Activated CD4-positive, CD25-positive, alpha-beta regulatory T cell treated with anti-CD3 and anti-CD28 coated beads, Interleukin-2, amount 50 U/mL, for 24 hours (primary cell): ENCODE measurements around the gene STK11.
"Not testable (repeated sequence)": the region's sequence is repeated elsewhere in the genome, so short reads cannot be mapped to it uniquely, and the experiment has no call there.

Source experiments
- ATAC-seq, 2 donors: fragments of 150-1000 bp; cut with Tn5 transposase; one replicate each; pipeline ENCODE4 v1.10.0; 2021; ENCODE audit warnings: mild to moderate bottlenecking in 1 of 2, moderate library complexity in 1 of 2

STK11 gene

GRCh38 chr19:1238369-1239303, 33.1 kb downstream of the STK11 start:
- ATAC-seq: no peak

- no peak for ATAC-seq
These were observed 33.8 kb downstream of the STK11 start for GRCh38 chr19:1239420-1239795.

- ATAC-seq: peak; percentile 51 to 52
These were observed 34.5 kb downstream of the STK11 start for GRCh38 chr19:1239796-1240737.

GRCh38 chr19:1240925-1241324, 35.3 kb downstream of the STK11 start:
- ATAC-seq: no peak

- peak; percentile 79 to 80 for ATAC-seq
These were observed 36.0 kb downstream of the STK11 start, which contains the start of gene ATP5F1D for GRCh38 chr19:1241417-1242095. Gene ATP5F1D, plus strand, starts transcription at chr19:1241751. Its CDS starts 100 bp downstream, at chr19:1241851.

GRCh38 chr19:1243768-1244692, 38.5 kb downstream of the STK11 start:
- ATAC-seq: peak; percentile 38 to 48

- no peak for ATAC-seq
These were observed 39.3 kb downstream of the STK11 start for GRCh38 chr19:1244693-1245451.

- ATAC-seq: no peak
These were observed 40.1 kb downstream of the STK11 start for GRCh38 chr19:1245494-1246264.

- not testable (repeated sequence) for ATAC-seq
These were observed 40.9 kb downstream of the STK11 start for GRCh38 chr19:1246265-1247087.

GRCh38 chr19:1247748-1248138, 42.2 kb downstream of the STK11 start:
- ATAC-seq: no peak

- peak; percentile 4 to 6 for ATAC-seq
These were observed 42.7 kb downstream of the STK11 start, which contains the start of gene MIDN for GRCh38 chr19:1248139-1248785. Gene MIDN, plus strand, starts transcription at chr19:1248583. Its CDS starts 1,714 bp downstream, at chr19:1250297.

- peak; percentile 30 to 35 for ATAC-seq
These were observed 43.3 kb downstream of the STK11 start for GRCh38 chr19:1248786-1249297.

- peak; percentile 65 to 71 for ATAC-seq
These were observed 43.9 kb downstream of the STK11 start for GRCh38 chr19:1249298-1249989.

- ATAC-seq: no peak
These were observed 44.4 kb downstream of the STK11 start for GRCh38 chr19:1249990-1250436.

GRCh38 chr19:1250437-1251260, 45.1 kb downstream of the STK11 start:
- no peak for ATAC-seq
